GM12878 (cell line): Measurements from ENCODE around the gene OXCT1. TPM values are rescaled to one million over a fixed set of nuclear protein-coding genes. Genes with fewer than 3 reads are reported as not detected.

Experiments used
- ATAC-seq: fragments of 200-7000 bp; cut with Tn5 transposase; 3 replicates; pipeline ENCODE4 v1.9.1; 2020; ENCODE audit warnings: mild to moderate bottlenecking, moderate library complexity
- BruUV-seq: library from RNA; stranded (reverse); fragments of 400-500 nt; replicated peaks from 2 replicates; lab custom pipeline; 2021; lab: Mats Ljungman, UMichigan
- CTCF ChIA-PET: fragments of 300-600 bp; sonication (Branson Sonifier 250); formaldehyde crosslinking; extraction: SDS; loops from one replicate; lab custom pipeline; 2021; ENCODE audit warnings: inconsistent platforms; lab: Yijun Ruan, JAX
- POLR2A ChIA-PET: fragments of 350-600 bp; formaldehyde crosslinking; extraction: SDS; loops from one replicate; lab custom pipeline; 2021; ENCODE audit warnings: inconsistent platforms; lab: Charles Lee
- RAD21 ChIA-PET: fragments of 300-600 bp; sonication (Branson Sonifier 250); formaldehyde crosslinking; loops from one replicate; lab custom pipeline; 2023; ENCODE audit warnings: antibody characterized with exemption; ENCODE audit not compliant: unreplicated experiment; lab: Charles Lee
- SMC1A ChIA-PET: fragments of 300-600 bp; sonication (Branson Sonifier 250); formaldehyde crosslinking; loops from one replicate; lab custom pipeline; 2023; ENCODE audit not compliant: unreplicated experiment, uncharacterized antibody; lab: Charles Lee
- DNase-seq: peaks from one replicate; pipeline ENCODE4 v3.0.0-alpha.2; 2011; ENCODE audit warnings: low read depth, low spot score
- FAIRE-seq: peaks from 3 replicates; lab custom pipeline; 2011; peaks lifted over from hg19 to GRCh38; lab: Jason Lieb, UNC
- H2AFZ ChIP-seq: 2 replicates; pipeline ENCODE4 v1.6.0; 2011; ENCODE audit warnings: low read depth, low read length, control low read depth; ENCODE audit not compliant: control insufficient read depth
- H3K27ac ChIP-seq: 2 replicates; pipeline ENCODE4 v1.5.1; 2011; ENCODE audit warnings: control low read depth; ENCODE audit not compliant: control insufficient read depth, insufficient read depth
- H3K27me3 ChIP-seq, 2 experiments: replicated peaks in 1 of 2; 2 replicates each; pipeline versions ENCODE4 v1.6.0 to v1.6.1; 2011; ENCODE audit warnings: low read length in 1 of 2; ENCODE audit not compliant: control insufficient read depth in 2 of 2, insufficient read depth in 2 of 2
- H3K36me3 ChIP-seq, 2 experiments: 2 replicates each; pipeline ENCODE4 v1.5.1; 2011; ENCODE audit warnings: low read length in 1 of 2; ENCODE audit not compliant: control insufficient read depth in 2 of 2, insufficient read depth in 2 of 2
- H3K4me1 ChIP-seq: 2 replicates; pipeline ENCODE4 v1.6.1; 2011; ENCODE audit warnings: mild to moderate bottlenecking, low read length, moderate library complexity, mixed read lengths; ENCODE audit not compliant: control insufficient read depth, insufficient read depth
- H3K4me2 ChIP-seq: 2 replicates; pipeline ENCODE4 v1.6.0; 2011; ENCODE audit warnings: control low read depth; ENCODE audit not compliant: control insufficient read depth, insufficient read depth
- H3K4me3 ChIP-seq: fragments of 200-600 bp; sonication (generic); 2 replicates; pipeline ENCODE4 v1.5.1; 2016
- H3K79me2 ChIP-seq: 2 replicates; pipeline ENCODE4 v1.6.0; 2011; ENCODE audit warnings: low read length; ENCODE audit not compliant: control insufficient read depth, insufficient read depth
- H3K9ac ChIP-seq: 2 replicates; pipeline ENCODE4 v1.8.0; 2011; ENCODE audit warnings: low read length, control low read depth, mixed read lengths; ENCODE audit not compliant: control insufficient read depth, insufficient read depth
- H3K9me3 ChIP-seq: replicated peaks from 3 replicates; pipeline ENCODE4 v1.5.1; 2011; ENCODE audit warnings: mild to moderate bottlenecking, low read length; ENCODE audit not compliant: control insufficient read depth, insufficient read depth
- H4K20me1 ChIP-seq: 2 replicates; pipeline ENCODE4 v1.6.0; 2011; ENCODE audit not compliant: control insufficient read depth, insufficient read depth
- BRCA1 ChIP-seq: IDR thresholded peaks from 2 replicates; pipeline ENCODE4 v1.6.1; 2011; ENCODE audit warnings: low read depth, low read length, improper control_type of control experiment
- CBFB ChIP-seq: IDR thresholded peaks from 2 replicates; pipeline ENCODE4 v1.6.1; 2016; ENCODE audit warnings: antibody characterized with exemption, low read depth
- CEBPB ChIP-seq, 2 experiments: fragments of 150-350 bp in 1 of 2; IDR thresholded peaks; 2 replicates each; pipeline ENCODE4 v1.6.1; 2012 to 2014; ENCODE audit warnings: low read depth in 2 of 2, low read length in 2 of 2, borderline replicate concordance in 1 of 2, inconsistent platforms in 1 of 2
- CHD2 ChIP-seq: IDR thresholded peaks from 2 replicates; pipeline ENCODE4 v1.6.1; 2011; ENCODE audit warnings: low read depth, low read length, improper control_type of control experiment, borderline replicate concordance
- EZH2 ChIP-seq: IDR thresholded peaks from 2 replicates; pipeline ENCODE4 v1.6.1; 2012; ENCODE audit warnings: low read depth, mild to moderate bottlenecking, control low read depth, inconsistent platforms, low read length, borderline replicate concordance; ENCODE audit not compliant: control insufficient read depth
- FOXK2 ChIP-seq: fragments of 450-650 bp; IDR thresholded peaks from 2 replicates; pipeline ENCODE4 v1.6.1; 2017; ENCODE audit warnings: mild to moderate bottlenecking, moderate library complexity
- HDAC2 ChIP-seq: fragments of 200-600 bp; sonication (generic); IDR thresholded peaks from 2 replicates; pipeline ENCODE4 v1.6.1; 2017
- IRF4 ChIP-seq: IDR thresholded peaks from 2 replicates; pipeline ENCODE4 v1.6.1; 2011; ENCODE audit warnings: low read depth, low read length
- JUND ChIP-seq: IDR thresholded peaks from 2 replicates; pipeline ENCODE4 v1.6.1; 2012; ENCODE audit warnings: low read depth, mild to moderate bottlenecking, low read length, improper control_type of control experiment, moderate library complexity
- LARP7 ChIP-seq: fragments of 450-650 bp; IDR thresholded peaks from 2 replicates; pipeline ENCODE4 v1.6.1; 2017; ENCODE audit warnings: mild to moderate bottlenecking
- MTA2 ChIP-seq: fragments of 450-650 bp; IDR thresholded peaks from 2 replicates; pipeline ENCODE4 v1.6.1; 2016; ENCODE audit warnings: low read depth, mild to moderate bottlenecking, moderate library complexity
- MXI1 ChIP-seq: fragments of 150-350 bp; IDR thresholded peaks from 2 replicates; pipeline ENCODE4 v1.6.1; 2011; ENCODE audit warnings: low read depth, mild to moderate bottlenecking, inconsistent platforms, low read length, improper control_type of control experiment
- MYB ChIP-seq: fragments of 150-350 bp; IDR thresholded peaks from 2 replicates; pipeline ENCODE4 v1.6.1; 2014; ENCODE audit warnings: mild to moderate bottlenecking, low read depth, low read length, borderline replicate concordance
- NFXL1 ChIP-seq: fragments of 450-650 bp; IDR thresholded peaks from 2 replicates; pipeline ENCODE4 v1.6.1; 2017; ENCODE audit warnings: antibody characterized with exemption, mild to moderate bottlenecking, borderline replicate concordance
- NKRF ChIP-seq: fragments of 450-650 bp; conservative IDR thresholded peaks from 2 replicates; pipeline ENCODE4 v1.6.1; 2017; ENCODE audit warnings: mild to moderate bottlenecking, moderate library complexity
- NR2C2 ChIP-seq: IDR thresholded peaks from 2 replicates; pipeline ENCODE4 v1.6.1; 2011; ENCODE audit warnings: borderline replicate concordance, low read depth; ENCODE audit not compliant: control insufficient read depth, insufficient read length
- POLR2A ChIP-seq: IDR thresholded peaks from 2 replicates; pipeline ENCODE4 v1.6.1; 2011; ENCODE audit warnings: low read depth, mild to moderate bottlenecking, low read length
- POU2F2 ChIP-seq: IDR thresholded peaks from 3 replicates; pipeline ENCODE4 v1.6.1; 2011; ENCODE audit warnings: low read depth, mild to moderate bottlenecking, low read length, borderline replicate concordance
- RAD21 ChIP-seq: IDR thresholded peaks from 2 replicates; pipeline ENCODE4 v1.6.1; 2011; ENCODE audit warnings: mild to moderate bottlenecking, low read depth, low read length, moderate library complexity; ENCODE audit not compliant: insufficient read depth
- RB1 ChIP-seq: fragments of 450-650 bp; formaldehyde crosslinking; IDR thresholded peaks from 2 replicates; pipeline ENCODE4 v1.6.1; 2017; ENCODE audit warnings: mild to moderate bottlenecking, borderline replicate concordance
- SMAD1 ChIP-seq: fragments of 450-650 bp; IDR thresholded peaks from 2 replicates; pipeline ENCODE4 v1.6.1; 2018; ENCODE audit warnings: mild to moderate bottlenecking, low read depth; ENCODE audit not compliant: partially characterized antibody
- SMARCA5 ChIP-seq: fragments of 450-650 bp; IDR thresholded peaks from 2 replicates; pipeline ENCODE4 v1.6.1; 2017; ENCODE audit warnings: mild to moderate bottlenecking
- TCF7 ChIP-seq: IDR thresholded peaks from 2 replicates; pipeline ENCODE4 v1.6.1; 2014; ENCODE audit warnings: antibody characterized with exemption, borderline replicate concordance
- ZBED1 ChIP-seq: IDR thresholded peaks from 2 replicates; pipeline ENCODE4 v1.6.1; 2016; ENCODE audit warnings: borderline replicate concordance
- WGBS: methylation state at CpG from one replicate; pipeline ENCODE4 v1.1.6; 2016; ENCODE audit warnings: low lambda C conversion rate; ENCODE audit not compliant: insufficient replicate concordance, insufficient coverage; ENCODE audit errors: missing lambda C conversion rate; 5-methylcytosine and 5-hydroxymethylcytosine counted together
- in situ Hi-C: fragments of 300-500 bp; cut with MboI; formaldehyde crosslinking; loops from 9 replicates; pipeline ENCODE4 v1.14.3; 2018; ENCODE audit warnings: mixed read lengths
- intact Hi-C: fragments of 100-400 bp; cut with micrococcal nuclease; formaldehyde crosslinking; loops from one replicate; pipeline ENCODE4 v1.14.2; 2022; ENCODE audit not compliant: unreplicated experiment
- polyA plus RNA-seq, 11 experiments: library from polyadenylated mRNA; depleted of rRNA in 4 of 11; unstranded in 6 of 11; stranded (reverse) in 5 of 11; fragments of >200 nt; fragmentation: Nextera tagmentation in 4 of 11; fragmentation: Illumina TruSeq in 1 of 11; extraction: Ambion mirVana in 4 of 11; extraction: Trizol in 1 of 11; gene quantifications; 1 replicate in 1 of 11; 2 replicates in 10 of 11; pipeline versions ENCODE4 v1.2.1 to v1.2.3, GENCODE V29; 2011 to 2016; ENCODE audit warnings: inconsistent platforms in 2 of 11, missing spikeins in 2 of 11, low read depth in 1 of 11
- total RNA-seq, 4 experiments: library from RNA; depleted of rRNA in 3 of 4; stranded (reverse); fragments of >200 nt in 3 of 4; fragmentation: Illumina TruSeq in 1 of 4; extraction: Trizol in 1 of 4; gene quantifications; 2 replicates each; pipeline versions ENCODE4 v1.2.1 to v1.2.3, GENCODE V29; 2013 to 2021

The OXCT1 gene
- total and polyA plus RNA-seq, 10 of the 15 experiments (the other 5 are each of a cell fraction or from before 2014, with no cell fraction given) = 46.9 to 103 (median 70.5) TPM

- TF ChIP-seq MYB = no peak
- TF ChIP-seq IRF4 = peak; percentile 79; the same call in 1 of the 2 replicates
- no peak for TF ChIP-seq CHD2
- TF ChIP-seq SMARCA5 = no peak
- TF ChIP-seq JUND = no peak
- peak; percentile 23; the same call in 1 of the 2 replicates for TF ChIP-seq MTA2
- no peak for TF ChIP-seq NKRF
- TF ChIP-seq TCF7 = no peak
- TF ChIP-seq EZH2 = no peak
- TF ChIP-seq LARP7 = no peak
These were observed 27.4 kb downstream of the OXCT1 start (continued) for GRCh38 chr5:41842777-41843176.

DNA sequence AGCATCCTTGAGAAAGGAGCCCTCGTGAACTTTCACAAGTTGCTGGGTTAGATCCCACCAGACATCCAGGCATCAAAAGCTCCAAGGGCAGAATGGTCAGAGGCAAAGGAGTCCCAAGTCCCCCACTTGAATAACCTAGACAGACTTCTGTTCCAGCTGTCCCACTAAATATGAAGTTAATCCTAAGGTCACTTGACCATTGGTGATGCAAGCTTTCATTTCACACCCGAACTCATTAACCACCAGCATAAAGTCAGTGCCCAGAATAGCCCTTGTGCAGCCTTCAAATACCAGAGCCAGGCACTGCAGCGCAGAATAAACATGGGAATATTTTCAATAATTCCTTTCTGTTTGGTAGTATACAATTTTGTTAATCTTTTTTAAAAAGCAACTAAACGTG is 28.9 kb downstream of the OXCT1 start:
- RAD21 ChIA-PET = interaction anchor here (0.7 to 5.4 kb wide), 5 partner anchors 23 to 133 kb away, joined by 3 to 46 read pairs (median 4); no protein-coding TSS in a partner anchor
- H3K4me3 ChIP-seq = no peak overlapping the region
- 98% methylated on average over 4 of the region's 4 CpGs for WGBS
- H3K27me3 ChIP-seq = no peaks in the 10 kb centered on the region
- peaks cover 9 to 19% of the 10 kb centered on the region in 2 experiments for H3K36me3 ChIP-seq
- no peak for DNase-seq
- CTCF ChIA-PET = interaction anchor here (0.6 to 6.4 kb wide), 20 partner anchors 9 to 1821 kb away, joined by 3 to 74 read pairs (median 6); partner anchors contain the start of gene RIMOC1
- H3K27ac ChIP-seq = no peak overlapping the region
- POLR2A ChIA-PET = interaction anchor here (1.0 kb wide), 1 partner anchor 16 kb away, joined by 3 read pairs; no protein-coding TSS in a partner anchor
- intact Hi-C loops = loop anchor here (5.0 kb wide), 3 partner anchors 84 to 939 kb away; no protein-coding TSS in a partner anchor
- no peaks in the 10 kb centered on the region for H4K20me1 ChIP-seq
- H3K4me2 ChIP-seq = no peak overlapping the region
- SMC1A ChIA-PET = interaction anchor here (0.7 to 5.7 kb wide), 19 partner anchors 11 to 571 kb away, joined by 3 to 57 read pairs (median 4); no protein-coding TSS in a partner anchor
- no peaks in the 10 kb centered on the region for H3K79me2 ChIP-seq
- H3K9ac ChIP-seq = no peak overlapping the region
- no TSS peak for BruUV-seq
- ATAC-seq = no peak
- H3K4me1 ChIP-seq = peaks cover 11% of the 10 kb centered on the region
- TF ChIP-seq RAD21 (no peak), MXI1 (no peak), POU2F2 (no peak), SMAD1 (no peak), FOXK2 (no peak), CBFB (no peak), NFXL1 (no peak), NR2C2 (no peak), RB1 (no peak), HDAC2 (no peak), CEBPB (IDR thresholded peaks at IDR 0.05; ENCODE audit: borderline replicate concordance in 1 of 2, low read depth in 2 of 2, low read length in 2 of 2) (no peak), ZBED1 (no peak), POLR2A (no peak), BRCA1 (no peak)
- TF ChIP-seq, all 136 proteins: peak for 0
- Histone ChIP-seq H3K9me3 (no peaks in the 10 kb centered on the region), H2AFZ (no peak overlapping the region)
- in situ Hi-C loops = loop anchor here (5.0 to 25.0 kb wide), 2 partner anchors 144 to 554 kb away; no protein-coding TSS in a partner anchor
- no peak for FAIRE-seq
